ENCODE results near the gene FGA. TPM values are rescaled to one million over a fixed set of nuclear protein-coding genes. Genes with fewer than 3 reads are reported as not detected.
A peak's percentile ranks its signal among the peaks of the same experiment; 100 is the strongest.

Gene FGA
- total and polyA plus RNA-seq, 9 of the 15 experiments (the other 6 are each of a cell fraction or from before 2014, with no cell fraction given) = 0.04 to 2.5 (median 0.07) TPM; not detected in 5

GRCh38 chr4:154551872-154552686 is 38.5 kb downstream of the FGA start:
- peak; percentile 91 for FAIRE-seq
- no peak for TF ChIP-seq ZNF436 (CRISPR knock-in tag; IDR thresholded peaks at IDR 0.05)
- TF ChIP-seq RFX7 (CRISPR knock-in tag; IDR thresholded peaks at IDR 0.05) = no peak
- peak; percentile 27; the same call in 1 of the 2 replicates for TF ChIP-seq KLF16 (IDR thresholded peaks at IDR 0.05)
- TF ChIP-seq, protein P1, sequence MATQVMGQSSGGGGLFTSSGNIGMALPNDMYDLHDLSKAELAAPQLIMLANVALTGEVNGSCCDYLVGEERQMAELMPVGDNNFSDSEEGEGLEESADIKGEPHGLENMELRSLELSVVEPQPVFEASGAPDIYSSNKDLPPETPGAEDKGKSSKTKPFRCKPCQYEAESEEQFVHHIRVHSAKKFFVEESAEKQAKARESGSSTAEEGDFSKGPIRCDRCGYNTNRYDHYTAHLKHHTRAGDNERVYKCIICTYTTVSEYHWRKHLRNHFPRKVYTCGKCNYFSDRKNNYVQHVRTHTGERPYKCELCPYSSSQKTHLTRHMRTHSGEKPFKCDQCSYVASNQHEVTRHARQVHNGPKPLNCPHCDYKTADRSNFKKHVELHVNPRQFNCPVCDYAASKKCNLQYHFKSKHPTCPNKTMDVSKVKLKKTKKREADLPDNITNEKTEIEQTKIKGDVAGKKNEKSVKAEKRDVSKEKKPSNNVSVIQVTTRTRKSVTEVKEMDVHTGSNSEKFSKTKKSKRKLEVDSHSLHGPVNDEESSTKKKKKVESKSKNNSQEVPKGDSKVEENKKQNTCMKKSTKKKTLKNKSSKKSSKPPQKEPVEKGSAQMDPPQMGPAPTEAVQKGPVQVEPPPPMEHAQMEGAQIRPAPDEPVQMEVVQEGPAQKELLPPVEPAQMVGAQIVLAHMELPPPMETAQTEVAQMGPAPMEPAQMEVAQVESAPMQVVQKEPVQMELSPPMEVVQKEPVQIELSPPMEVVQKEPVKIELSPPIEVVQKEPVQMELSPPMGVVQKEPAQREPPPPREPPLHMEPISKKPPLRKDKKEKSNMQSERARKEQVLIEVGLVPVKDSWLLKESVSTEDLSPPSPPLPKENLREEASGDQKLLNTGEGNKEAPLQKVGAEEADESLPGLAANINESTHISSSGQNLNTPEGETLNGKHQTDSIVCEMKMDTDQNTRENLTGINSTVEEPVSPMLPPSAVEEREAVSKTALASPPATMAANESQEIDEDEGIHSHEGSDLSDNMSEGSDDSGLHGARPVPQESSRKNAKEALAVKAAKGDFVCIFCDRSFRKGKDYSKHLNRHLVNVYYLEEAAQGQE (IDR thresholded peaks at IDR 0.05; ENCODE audit: borderline replicate concordance) = peak; percentile 51; the same call in 1 of the 2 replicates
- TF ChIP-seq, protein P1 (CRISPR knock-in tag; IDR thresholded peaks at IDR 0.05; ENCODE audit: low read depth) = no peak
- TF ChIP-seq, protein P2, sequence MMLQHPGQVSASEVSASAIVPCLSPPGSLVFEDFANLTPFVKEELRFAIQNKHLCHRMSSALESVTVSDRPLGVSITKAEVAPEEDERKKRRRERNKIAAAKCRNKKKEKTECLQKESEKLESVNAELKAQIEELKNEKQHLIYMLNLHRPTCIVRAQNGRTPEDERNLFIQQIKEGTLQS (IDR thresholded peaks at IDR 0.05) = peak; percentile 89
- TF ChIP-seq, protein P2 (CRISPR knock-in tag; conservative IDR thresholded peaks at IDR 0.05) = no peak
- TF ChIP-seq BDP1 (IDR thresholded peaks at IDR 0.05; ENCODE audit: insufficient read depth, insufficient read length) = no peak

More at GRCh38 chr4:154551872-154552686, 38.5 kb downstream of the FGA start:
- Histone ChIP-seq H3K4me2 (ENCODE audit: insufficient read depth, low read length) (no peak overlapping the region), H3K9me3 (replicated peaks; ENCODE audit: control insufficient read depth, insufficient read depth, low read depth, low read length) (no peaks in the 10 kb centered on the region), H3K79me2 (ENCODE audit: control insufficient read depth, insufficient read depth, low read length) (peaks cover 29% of the 10 kb centered on the region), H3K9ac (ENCODE audit: insufficient read depth in 1 of 2, low read depth in 2 of 2, low read length in 2 of 2) (peak overlapping the region in 1 of 2 experiments; percentile 30; a peak in 1 of 4 replicates), H3K27me3 (ENCODE audit: control insufficient read depth in 2 of 2, insufficient read depth in 2 of 2, low read length in 2 of 2) (no peaks in the 10 kb centered on the region), H2AFZ (ENCODE audit: low read depth, low read length) (peak overlapping the region; percentile 84), H3K27ac (ENCODE audit: extremely low read depth, low read depth, low read length) (0 out of 3 replicates have a peak overlapping the region, but pooled peaks have one; percentile 18), H3K4me3 (no peak overlapping the region), H3K9me1 (ENCODE audit: control insufficient read depth, insufficient read depth, low read length) (no peaks in the 10 kb centered on the region), H3K36me3 (ENCODE audit: control insufficient read depth, insufficient read depth, low read length) (peaks cover 9% of the 10 kb centered on the region; the same call in 2 of the 3 replicates), H3K4me1 (replicated peaks in 1 of 2; ENCODE audit: control insufficient read depth in 2 of 2, insufficient read depth in 2 of 2, low read length in 2 of 2) (peaks cover 0 to 7% of the 10 kb centered on the region in 2 experiments; a peak in 1 of 5 replicates), H4K20me1 (replicated peaks; ENCODE audit: control insufficient read depth, insufficient read depth, low read length) (no peaks in the 10 kb centered on the region)
- ChIA-PET CTCF (ENCODE audit: low intra/inter-chr PET ratio) (interaction anchor here (0.8 to 2.1 kb wide), 8 partner anchors 66 to 820 kb away, joined by 3 to 14 read pairs (median 6); no protein-coding TSS in a partner anchor), POLR2A (interaction anchor here (0.6 to 1.5 kb wide), 4 partner anchors 17 to 187 kb away, joined by 3 to 5 read pairs (median 4); no protein-coding TSS in a partner anchor)
- no TSS peak for BruUV-seq (replicated peaks)
- ATAC-seq (peak; percentile 76), DNase-seq (ENCODE audit: extremely low read depth in 1 of 4, low spot score in 3 of 4) (peak; percentile 62 to 85 (median 70))
- intact Hi-C loops (cut with micrococcal nuclease) (loop anchor here (1.0 to 10.0 kb wide), 4 partner anchors 70 to 1403 kb away; partner anchors contain the start of gene CTSO), in situ Hi-C loops (cut with MboI) (loop anchor here (5.0 kb wide), 1 partner anchor 65 kb away; no protein-coding TSS in a partner anchor)
- 16% methylated on average over 6 of the region's 6 CpGs for WGBS (ENCODE audit: insufficient coverage, low coverage, missing lambda C conversion rate)

Measured in K562 (cell line).